Hematopoietic multipotent progenitor cell treated with erythropoietin and hydrocortisone succinate and interleukin-3 and kit ligand, for 8 days (in vitro differentiated cells): ENCODE measurements around the gene VPS39.

ENCODE experiments used
- DNase-seq: peaks from one replicate; pipeline ENCODE4 v3.0.0-alpha.2; 2015

VPS39 gene

GRCh38 chr15:42199126-42199525, 9.0 kb downstream of the VPS39 start:
- no peak for DNase-seq

GRCh38 chr15:42198516-42198915, 9.6 kb downstream of the VPS39 start:
- DNase-seq = no peak

- DNase-seq = no peak
These were observed 13.6 kb downstream of the VPS39 start for GRCh38 chr15:42194513-42194912.

- no peak for DNase-seq
These were observed 14.7 kb downstream of the VPS39 start for GRCh38 chr15:42193383-42193782.

GRCh38 chr15:42191610-42192346, 16.3 kb downstream of the VPS39 start:
- no peak for DNase-seq

GRCh38 chr15:42190370-42190769, 17.7 kb downstream of the VPS39 start:
- no peak for DNase-seq

- DNase-seq = no peak
These were observed 22.3 kb downstream of the VPS39 start for GRCh38 chr15:42185801-42186200.

GRCh38 chr15:42184736-42185135, 23.4 kb downstream of the VPS39 start:
- DNase-seq = no peak

GRCh38 chr15:42184296-42184695, 23.8 kb downstream of the VPS39 start:
- no peak for DNase-seq

- DNase-seq = no peak
These were observed 25.1 kb downstream of the VPS39 start for GRCh38 chr15:42182961-42183360.

GRCh38 chr15:42182328-42182886, 25.7 kb downstream of the VPS39 start:
- no peak for DNase-seq

- no peak for DNase-seq
These were observed 30.0 kb downstream of the VPS39 start for GRCh38 chr15:42178056-42178455.

GRCh38 chr15:42175671-42176070, 32.4 kb downstream of the VPS39 start:
- DNase-seq = no peak

GRCh38 chr15:42172475-42172874, 35.6 kb downstream of the VPS39 start:
- DNase-seq = no peak

- DNase-seq = no peak
These were observed 36.3 kb downstream of the VPS39 start for GRCh38 chr15:42171795-42172194.

- no peak for DNase-seq
These were observed 37.0 kb downstream of the VPS39 start for GRCh38 chr15:42171122-42171521.

- no peak for DNase-seq
These were observed 41.7 kb downstream of the VPS39 start for GRCh38 chr15:42166225-42166940.

- no peak for DNase-seq
These were observed 43.0 kb downstream of the VPS39 start for GRCh38 chr15:42165106-42165505.

GRCh38 chr15:42163947-42164550, 44.1 kb downstream of the VPS39 start:
- DNase-seq = no peak

GRCh38 chr15:42163291-42163690, 44.8 kb downstream of the VPS39 start:
- DNase-seq = no peak

- no peak for DNase-seq
These were observed 48.0 kb downstream of the VPS39 start for GRCh38 chr15:42160136-42160535.

- no peak for DNase-seq
These were observed 48.6 kb downstream of the VPS39 start for GRCh38 chr15:42159381-42160015.

GRCh38 chr15:42158941-42159340, 49.2 kb downstream of the VPS39 start:
- no peak for DNase-seq
